ENCODE measurements around the gene HDAC4.

DNA sequence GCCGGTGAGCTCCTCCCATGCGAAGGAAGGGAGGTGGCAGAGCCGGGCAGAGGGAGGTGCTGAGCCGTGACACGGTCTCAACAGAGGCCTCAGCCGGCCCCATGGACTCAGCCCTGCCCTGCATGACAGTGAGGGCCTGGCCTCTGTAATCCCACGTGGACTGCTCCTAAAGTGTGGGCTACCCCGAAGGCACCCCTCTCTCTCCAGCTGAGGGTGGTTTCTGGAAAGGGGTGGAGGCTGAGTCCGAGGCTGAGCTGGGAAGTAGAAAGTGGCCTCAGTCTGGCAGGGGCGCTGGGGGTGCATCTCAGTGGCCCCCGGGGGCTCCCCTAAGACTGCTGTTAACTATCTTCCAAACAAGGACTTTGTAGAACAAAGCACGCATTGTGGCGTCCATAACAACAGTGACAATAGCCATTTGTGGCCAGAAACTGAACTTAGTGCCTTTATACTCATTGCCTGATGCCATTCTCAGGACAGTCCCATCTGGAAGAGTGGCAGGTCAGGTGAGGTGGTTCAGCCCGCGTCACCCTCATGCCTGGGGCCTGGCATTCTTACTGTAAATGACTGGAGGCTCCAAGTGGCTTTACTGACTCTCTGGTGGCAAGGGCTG, 360.6 kb downstream of the HDAC4 start:
- TF ChIP-seq, protein P1, sequence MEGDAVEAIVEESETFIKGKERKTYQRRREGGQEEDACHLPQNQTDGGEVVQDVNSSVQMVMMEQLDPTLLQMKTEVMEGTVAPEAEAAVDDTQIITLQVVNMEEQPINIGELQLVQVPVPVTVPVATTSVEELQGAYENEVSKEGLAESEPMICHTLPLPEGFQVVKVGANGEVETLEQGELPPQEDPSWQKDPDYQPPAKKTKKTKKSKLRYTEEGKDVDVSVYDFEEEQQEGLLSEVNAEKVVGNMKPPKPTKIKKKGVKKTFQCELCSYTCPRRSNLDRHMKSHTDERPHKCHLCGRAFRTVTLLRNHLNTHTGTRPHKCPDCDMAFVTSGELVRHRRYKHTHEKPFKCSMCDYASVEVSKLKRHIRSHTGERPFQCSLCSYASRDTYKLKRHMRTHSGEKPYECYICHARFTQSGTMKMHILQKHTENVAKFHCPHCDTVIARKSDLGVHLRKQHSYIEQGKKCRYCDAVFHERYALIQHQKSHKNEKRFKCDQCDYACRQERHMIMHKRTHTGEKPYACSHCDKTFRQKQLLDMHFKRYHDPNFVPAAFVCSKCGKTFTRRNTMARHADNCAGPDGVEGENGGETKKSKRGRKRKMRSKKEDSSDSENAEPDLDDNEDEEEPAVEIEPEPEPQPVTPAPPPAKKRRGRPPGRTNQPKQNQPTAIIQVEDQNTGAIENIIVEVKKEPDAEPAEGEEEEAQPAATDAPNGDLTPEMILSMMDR (IDR thresholded peaks at IDR 0.05) = no peak
- TF ChIP-seq ZFX (IDR thresholded peaks at IDR 0.05; ENCODE audit: borderline replicate concordance) = no peak

All from 22Rv1 (cell line).